Ammon's horn (tissue), 1 donor: ENCODE results near the gene MANSC4.
"Not testable (repeated sequence)": the region's sequence is repeated elsewhere in the genome, so short reads cannot be mapped to it uniquely, and the experiment has no call there.

Experiments used
- DNase-seq: peaks from one replicate; pipeline ENCODE4 v3.0.0-alpha.2; 2016; ENCODE audit warnings: low spot score

The MANSC4 gene

DNA sequence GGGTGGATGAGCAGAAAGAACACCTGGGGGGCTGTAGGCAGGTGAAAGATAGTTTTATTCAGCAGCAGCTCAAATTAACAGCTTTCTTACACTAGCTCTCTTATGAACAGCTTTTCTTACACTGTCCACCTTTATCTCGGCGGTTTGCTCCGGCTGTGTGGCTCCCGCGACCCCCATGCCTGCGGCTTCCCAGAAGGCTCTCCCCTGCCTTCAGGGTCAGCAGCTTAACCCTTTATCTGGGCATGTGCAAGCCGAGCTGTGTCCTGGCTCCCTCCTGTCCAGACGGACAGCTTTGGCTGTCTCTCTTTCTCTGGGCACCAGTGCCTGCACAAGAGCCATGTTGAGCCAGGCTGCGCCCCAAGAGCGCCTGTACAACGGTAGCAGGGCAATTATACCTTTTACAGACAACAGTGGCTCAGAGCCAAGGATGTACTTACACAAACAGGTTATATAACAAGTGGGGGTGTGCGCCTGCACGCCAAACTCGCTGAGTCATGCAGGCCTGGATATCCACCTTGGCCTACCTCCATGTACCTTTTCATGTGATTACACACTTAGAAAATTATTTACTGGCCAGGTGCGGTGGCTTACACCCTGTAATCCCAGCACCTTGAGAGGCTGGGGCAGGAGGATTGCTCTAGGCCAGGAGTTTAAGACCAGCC, 28.5 kb downstream of the MANSC4 start:
- no peak for DNase-seq

DNA sequence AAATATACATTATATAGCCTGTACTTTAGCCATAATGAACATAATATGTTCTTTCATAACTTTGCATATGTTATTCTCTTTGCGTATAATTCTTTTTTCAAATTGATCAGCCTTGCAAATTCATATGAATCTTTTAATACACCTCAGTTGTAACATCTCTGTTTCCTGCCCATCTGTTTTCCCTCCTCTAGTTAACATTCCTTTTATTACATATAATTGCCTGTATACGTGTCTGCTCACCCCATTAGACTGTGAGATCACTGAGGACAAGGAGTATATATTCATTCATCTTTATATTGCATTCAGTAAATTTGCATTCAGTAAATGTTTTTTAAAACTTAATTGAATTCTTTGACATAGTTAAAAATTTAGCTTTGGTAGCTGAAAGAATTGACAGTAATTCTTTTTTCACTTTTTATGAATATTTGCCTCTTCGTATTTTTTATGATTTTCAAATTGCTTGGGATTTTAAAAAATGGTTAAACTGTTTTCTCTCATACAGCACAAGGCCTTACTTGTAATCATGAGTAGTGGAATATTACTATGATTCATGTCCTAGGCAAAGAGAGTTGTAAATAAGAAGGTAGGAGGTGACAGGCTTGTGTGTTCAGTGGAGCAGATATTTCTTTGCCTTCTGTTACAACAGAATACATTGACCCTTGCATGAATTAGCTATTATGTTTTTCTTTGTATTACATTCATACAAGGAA, 32.8 kb downstream of the MANSC4 start:
- DNase-seq: peak; percentile 28

DNA sequence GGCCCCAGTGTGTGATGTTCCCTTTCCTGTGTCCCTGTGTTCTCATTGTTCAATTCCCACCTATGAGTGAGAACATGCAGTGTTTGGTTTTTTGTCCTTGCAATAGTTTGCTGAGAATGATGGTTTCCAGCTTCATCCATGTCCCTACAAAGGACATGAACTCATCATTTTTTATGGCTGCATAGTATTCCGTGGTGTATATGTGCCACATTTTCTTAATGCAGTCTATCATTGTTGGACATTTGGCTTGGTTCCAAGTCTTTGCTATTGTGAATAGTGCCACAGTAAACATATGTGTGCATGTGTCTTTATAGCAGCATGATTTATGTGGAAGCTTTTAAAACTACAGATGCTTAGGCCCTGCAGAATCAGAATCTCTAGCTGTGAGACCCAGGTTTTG, 34.3 kb downstream of the MANSC4 start:
- not testable (repeated sequence) for DNase-seq

DNA sequence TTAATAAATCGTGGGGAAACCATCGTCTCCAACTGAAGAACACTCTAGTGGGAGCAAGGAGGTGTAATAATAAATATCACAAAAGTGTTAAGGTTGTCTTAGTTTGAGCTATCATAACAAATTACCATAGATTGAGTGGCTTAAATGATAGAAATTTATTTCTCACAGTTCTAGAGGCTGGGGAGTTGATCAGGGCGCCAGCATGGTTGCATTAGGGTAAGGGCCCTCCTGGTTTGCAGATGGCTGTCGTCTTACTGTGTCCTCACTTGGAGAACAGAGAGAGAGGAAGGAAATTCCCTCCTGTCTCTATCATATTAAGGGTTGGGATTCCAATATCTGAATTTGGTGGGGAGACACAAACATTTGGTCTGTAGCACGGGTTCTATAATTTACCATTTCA, 36.4 kb downstream of the MANSC4 start:
- no peak for DNase-seq

DNA sequence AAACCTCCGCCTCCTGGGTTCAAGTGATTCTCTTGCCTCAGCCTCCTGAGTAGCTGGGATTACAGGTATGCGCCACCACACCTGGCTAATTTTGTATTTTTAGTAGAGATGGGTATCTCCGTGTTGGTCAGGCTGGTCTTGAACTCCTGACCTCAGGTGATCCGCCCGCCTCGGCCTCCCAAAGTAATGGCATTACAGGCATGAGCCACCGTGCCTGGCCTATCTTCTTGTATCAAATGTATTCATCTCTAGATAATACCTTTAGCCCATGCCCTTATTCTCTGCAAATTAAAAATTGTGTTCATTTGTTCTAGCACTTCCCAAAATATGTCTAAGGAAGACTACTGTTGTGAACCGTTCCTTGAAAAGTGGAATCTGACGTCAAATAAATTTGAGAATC, 45.7 kb downstream of the MANSC4 start:
- not testable (repeated sequence) for DNase-seq

DNA sequence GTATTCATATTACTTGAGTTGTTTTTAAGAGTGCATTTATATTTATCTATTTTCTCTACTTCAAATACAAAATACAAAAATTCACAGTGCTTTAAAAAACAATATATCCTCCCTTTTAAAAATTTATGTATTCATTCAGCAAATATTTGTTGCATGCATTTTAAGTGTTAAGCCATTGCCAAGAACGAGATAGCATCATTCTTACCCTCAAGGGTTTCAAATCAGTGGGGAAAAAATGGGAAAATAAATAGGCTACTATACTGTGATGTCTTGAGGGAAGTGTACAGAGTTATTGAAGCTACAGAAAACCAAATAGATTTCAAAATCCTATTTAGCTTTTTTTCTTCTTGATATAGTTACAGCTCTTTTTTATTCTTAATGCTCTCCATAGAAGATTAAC, 46.2 kb downstream of the MANSC4 start:
- DNase-seq: no peak

DNA sequence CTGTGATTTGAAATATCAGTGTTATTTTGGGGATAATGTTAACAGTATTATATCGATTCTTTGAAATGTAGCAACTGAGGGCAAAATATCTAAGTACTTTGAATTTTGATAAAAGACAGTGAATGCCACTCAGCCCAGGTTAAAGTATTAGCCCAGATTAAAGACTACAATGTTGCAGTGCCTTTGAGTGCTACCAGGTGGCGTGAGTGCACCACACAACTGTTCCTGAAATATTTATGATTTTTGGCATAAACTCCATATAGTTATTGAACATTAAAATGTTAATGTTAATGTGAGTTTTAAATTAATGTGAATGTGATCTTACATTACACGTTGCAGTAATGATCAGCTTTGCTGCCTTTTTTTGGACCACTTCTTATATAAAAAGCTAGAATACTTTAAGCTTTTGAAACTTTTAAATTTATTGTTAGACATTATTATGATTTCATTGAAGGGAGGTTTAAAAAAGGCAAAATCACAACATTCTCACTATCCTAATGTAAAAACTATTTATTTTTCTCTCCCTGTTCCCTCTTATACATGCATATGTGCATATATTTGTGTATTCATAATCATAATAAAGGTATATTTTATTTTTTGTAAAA, 46.9 kb downstream of the MANSC4 start:
- peak; percentile 32 for DNase-seq

DNA sequence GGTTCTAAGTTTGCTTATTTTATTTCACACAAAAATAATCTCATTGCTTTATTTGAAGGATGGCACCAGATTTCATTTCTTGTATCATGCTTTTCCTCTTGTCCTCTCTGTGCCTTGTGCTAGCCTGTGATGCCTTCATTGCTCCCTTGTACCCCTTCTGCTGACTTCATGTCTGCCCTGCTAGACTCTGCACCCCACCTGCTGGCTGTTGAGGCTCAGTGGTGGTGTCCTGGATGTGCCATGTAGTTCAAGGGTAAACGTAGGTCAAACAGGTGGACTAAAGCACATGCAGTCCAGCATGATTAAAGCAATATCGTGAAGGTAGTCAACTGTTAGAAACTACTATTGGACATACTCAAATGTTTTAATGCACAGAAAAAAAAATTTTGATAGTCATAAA, 47.8 kb downstream of the MANSC4 start:
- no peak for DNase-seq

DNA sequence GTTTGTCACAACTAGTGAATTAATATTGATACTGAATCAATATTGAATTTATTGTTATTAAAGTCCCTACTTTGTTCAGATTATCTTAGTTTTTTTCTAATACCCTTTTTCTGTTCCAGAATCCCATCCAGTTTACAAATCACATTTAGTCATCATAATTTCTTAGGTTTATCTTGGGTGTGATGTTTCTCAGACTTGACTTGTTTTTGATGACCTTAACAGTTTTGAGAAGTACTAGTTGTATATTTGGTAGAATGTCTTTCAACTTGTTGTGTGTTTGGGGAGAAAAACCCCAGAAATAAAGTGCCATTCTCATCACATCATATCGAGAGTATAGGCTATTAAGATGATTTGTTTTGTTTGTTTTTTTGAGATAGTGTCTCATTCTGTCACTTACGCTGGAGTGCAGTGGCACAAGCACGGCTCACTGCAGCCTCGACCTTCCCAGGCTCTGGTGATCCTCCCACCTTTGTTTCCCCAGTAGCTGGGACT, 49.9 kb downstream of the MANSC4 start:
- no peak for DNase-seq

DNA sequence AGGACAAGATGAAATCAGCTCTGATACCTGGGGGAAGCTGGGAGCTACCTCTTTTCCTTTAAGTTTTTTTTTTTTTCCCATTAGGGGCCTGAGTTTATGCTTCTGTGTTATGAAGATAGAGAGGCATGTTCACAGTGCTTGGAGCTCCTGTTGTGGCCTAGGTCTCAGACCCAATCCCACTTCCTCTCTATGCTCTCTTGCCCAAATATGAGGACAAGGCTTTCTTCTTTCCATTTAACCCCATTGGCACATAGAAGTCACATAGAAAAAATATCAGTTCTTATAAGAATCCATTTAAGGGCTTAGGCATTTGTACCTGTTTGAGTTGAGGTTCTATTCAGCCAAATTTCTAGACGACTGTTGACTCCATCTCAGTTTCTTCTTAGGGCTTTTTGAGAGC, 56.8 kb downstream of the MANSC4 start:
- no peak for DNase-seq
